ENCODE results near the gene NXPH4. TPM values are rescaled to one million over a fixed set of nuclear protein-coding genes. Genes with fewer than 3 reads are reported as not detected.

NXPH4 gene
- total RNA-seq, 2 experiments from 2014 or later: 0.41 to 0.45 TPM

DNA sequence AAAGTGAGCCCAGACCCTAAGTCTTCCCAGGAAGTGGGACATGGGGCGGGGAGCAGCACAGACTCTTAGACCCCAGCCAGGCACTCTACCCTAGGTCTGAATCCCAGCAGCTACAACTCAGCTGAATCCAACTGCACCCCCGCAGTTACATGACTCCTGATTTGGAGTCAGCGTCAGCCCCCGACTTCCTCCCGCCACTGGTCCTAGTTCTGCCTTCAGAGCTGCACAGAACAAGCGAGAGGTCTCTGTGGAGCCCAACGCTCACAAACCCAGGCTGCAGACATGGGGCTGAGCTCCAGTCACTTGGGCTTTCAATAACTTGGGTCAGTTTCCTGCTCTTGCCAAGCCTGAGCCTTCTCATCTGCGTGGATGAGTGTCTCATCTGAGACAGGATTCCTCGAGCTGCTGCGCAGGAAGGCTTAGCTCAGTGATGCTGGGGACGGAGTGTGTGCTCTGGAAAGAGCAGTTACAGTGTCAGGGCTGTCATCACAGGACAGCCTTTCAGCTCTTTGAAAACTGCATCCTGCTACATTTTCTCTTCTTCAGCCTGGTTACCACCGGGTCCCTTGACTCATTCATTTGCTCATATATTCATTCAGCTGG lies 30.6 kb upstream of the NXPH4 start:
- DNase-seq (no peak), ATAC-seq (no peak)
- no peak for TF ChIP-seq CTCF (IDR thresholded peaks at IDR 0.05)
- Mint-ChIP-seq H3K27me3 (no peaks in the 10 kb centered on the region), H3K27ac (no peak overlapping the region), H3K36me3 (ENCODE audit: low read depth) (no peaks in the 10 kb centered on the region), H3K4me1 (ENCODE audit: low read depth) (no peaks in the 10 kb centered on the region), H3K9me3 (no peaks in the 10 kb centered on the region), H3K4me3 (no peak overlapping the region)
- ChIA-PET POLR2A (interaction anchor here (0.9 kb wide), 2 partner anchors 10 to 96 kb away, joined by 3 to 4 read pairs; no protein-coding TSS in a partner anchor), CTCF (interaction anchor here (0.8 to 12.3 kb wide), 10 partner anchors 10 to 198 kb away, joined by 3 to 116 read pairs (median 4); partner anchors contain the start of gene LRP1)
- intact Hi-C loops (cut with micrococcal nuclease): no loop called here

DNA sequence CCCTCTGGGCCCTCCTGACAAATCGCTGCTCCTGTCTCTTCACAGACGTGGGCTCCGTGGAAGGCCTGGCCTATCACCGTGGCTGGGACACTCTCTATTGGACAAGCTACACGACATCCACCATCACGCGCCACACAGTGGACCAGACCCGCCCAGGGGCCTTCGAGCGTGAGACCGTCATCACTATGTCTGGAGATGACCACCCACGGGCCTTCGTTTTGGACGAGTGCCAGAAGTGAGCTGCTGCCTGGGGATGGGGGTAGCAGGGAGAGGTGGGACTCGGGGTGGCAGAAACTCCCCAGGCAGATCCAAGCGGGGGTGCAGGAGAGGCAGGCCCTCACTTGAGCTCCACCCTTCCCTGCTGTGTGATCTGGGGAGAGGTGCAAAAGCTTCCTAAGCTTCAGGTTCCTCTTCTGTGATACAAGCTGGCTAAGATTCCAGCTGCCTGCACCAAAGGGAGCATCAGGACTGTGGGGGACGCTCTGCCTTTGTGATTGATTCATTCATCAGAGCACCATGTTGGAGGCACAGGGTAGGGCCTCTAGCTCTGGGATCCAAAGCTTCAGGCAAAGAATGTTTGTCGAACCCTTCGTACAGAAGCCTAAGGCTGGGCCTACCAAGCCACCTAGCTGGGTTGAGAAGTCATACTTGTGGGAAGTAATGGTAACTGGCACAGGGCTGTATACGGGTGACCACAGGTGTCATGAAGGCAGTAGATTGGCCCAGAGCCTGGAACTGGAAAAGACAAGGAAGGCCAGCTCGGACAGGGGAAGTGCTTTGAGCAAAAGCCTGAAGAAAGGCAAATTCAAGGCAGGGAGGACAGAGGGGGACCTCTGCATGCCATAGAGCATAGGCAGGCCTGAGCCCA lies 29.1 kb upstream of the NXPH4 start:
- CTCF ChIA-PET: interaction anchor here (1.0 to 12.3 kb wide), 5 partner anchors 15 to 429 kb away, joined by 3 to 116 read pairs (median 17); no protein-coding TSS in a partner anchor
- no peaks in the 10 kb centered on the region for H3K36me3 Mint-ChIP-seq (ENCODE audit: low read depth)
- no peak overlapping the region for H3K4me3 Mint-ChIP-seq
- H3K27me3 Mint-ChIP-seq: no peaks in the 10 kb centered on the region
- TF ChIP-seq CTCF (IDR thresholded peaks at IDR 0.05): no peak
- H3K27ac Mint-ChIP-seq: no peak overlapping the region
- H3K4me1 Mint-ChIP-seq (ENCODE audit: low read depth): no peaks in the 10 kb centered on the region
- H3K9me3 Mint-ChIP-seq: no peaks in the 10 kb centered on the region
- intact Hi-C loops (cut with micrococcal nuclease): no loop called here
- no peak for DNase-seq
- POLR2A ChIA-PET: interaction anchor here (0.9 to 1.4 kb wide), 2 partner anchors 9 to 53 kb away, joined by 3 read pairs; no protein-coding TSS in a partner anchor
- ATAC-seq: no peak

- H3K9me3 Mint-ChIP-seq: no peaks in the 10 kb centered on the region
- ChIA-PET POLR2A (interaction anchor here (0.9 to 1.4 kb wide), 2 partner anchors 9 to 52 kb away, joined by 3 read pairs; no protein-coding TSS in a partner anchor), CTCF (interaction anchor here (1.0 to 12.3 kb wide), 6 partner anchors 15 to 430 kb away, joined by 3 to 116 read pairs (median 16); no protein-coding TSS in a partner anchor)
- intact Hi-C loops (cut with micrococcal nuclease): no loop called here
- no peaks in the 10 kb centered on the region for H3K4me1 Mint-ChIP-seq (ENCODE audit: low read depth)
- no peaks in the 10 kb centered on the region for H3K27me3 Mint-ChIP-seq
- DNase-seq (no peak), ATAC-seq (no peak)
- no peaks in the 10 kb centered on the region for H3K36me3 Mint-ChIP-seq (ENCODE audit: low read depth)
- H3K4me3 Mint-ChIP-seq: no peak overlapping the region
- no peak overlapping the region for H3K27ac Mint-ChIP-seq
- TF ChIP-seq CTCF (IDR thresholded peaks at IDR 0.05): no peak
Measured at GRCh38 chr12:57188090-57188425, 28.5 kb upstream of the NXPH4 start.

- ATAC-seq (no peak), DNase-seq (no peak)
- Mint-ChIP-seq H3K4me3 (no peak overlapping the region), H3K4me1 (ENCODE audit: low read depth) (no peaks in the 10 kb centered on the region), H3K36me3 (ENCODE audit: low read depth) (no peaks in the 10 kb centered on the region), H3K9me3 (no peaks in the 10 kb centered on the region), H3K27ac (no peak overlapping the region), H3K27me3 (no peaks in the 10 kb centered on the region)
- intact Hi-C loops (cut with micrococcal nuclease): no loop called here
- ChIA-PET POLR2A (no interaction called here), CTCF (interaction anchor here (2.7 to 12.3 kb wide), 3 partner anchors 17 to 66 kb away, joined by 13 to 116 read pairs (median 21); no protein-coding TSS in a partner anchor)
- TF ChIP-seq CTCF (IDR thresholded peaks at IDR 0.05): no peak
Measured at GRCh38 chr12:57190037-57190436, 26.6 kb upstream of the NXPH4 start.

All from activated CD8-positive, alpha-beta T cell treated with anti-CD3 and anti-CD28 coated beads for 36 hours (primary cell).